Embryonic facial prominence (tissue), 1 donor: Measurements from ENCODE around the gene KRTCAP2.

Source experiments
- DNase-seq: peaks from one replicate; pipeline ENCODE4 v3.0.0-alpha.2; 2016; ENCODE audit errors: extremely low spot score

KRTCAP2 gene

DNA sequence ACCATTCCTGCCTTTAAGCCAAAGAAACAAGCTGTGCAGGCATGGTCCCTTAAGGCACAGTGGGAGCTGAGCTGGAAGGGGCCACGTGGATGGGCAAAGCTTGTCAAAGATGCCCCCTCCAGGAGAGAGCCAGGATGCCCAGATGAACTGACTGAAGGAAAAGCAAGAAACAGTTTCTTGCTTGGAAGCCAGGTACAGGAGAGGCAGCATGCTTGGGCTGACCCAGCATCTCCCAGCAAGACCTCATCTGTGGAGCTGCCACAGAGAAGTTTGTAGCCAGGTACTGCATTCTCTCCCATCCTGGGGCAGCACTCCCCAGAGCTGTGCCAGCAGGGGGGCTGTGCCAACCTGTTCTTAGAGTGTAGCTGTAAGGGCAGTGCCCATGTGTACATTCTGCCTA, 38.8 kb downstream of the KRTCAP2 start:
- DNase-seq, result no peak

DNA sequence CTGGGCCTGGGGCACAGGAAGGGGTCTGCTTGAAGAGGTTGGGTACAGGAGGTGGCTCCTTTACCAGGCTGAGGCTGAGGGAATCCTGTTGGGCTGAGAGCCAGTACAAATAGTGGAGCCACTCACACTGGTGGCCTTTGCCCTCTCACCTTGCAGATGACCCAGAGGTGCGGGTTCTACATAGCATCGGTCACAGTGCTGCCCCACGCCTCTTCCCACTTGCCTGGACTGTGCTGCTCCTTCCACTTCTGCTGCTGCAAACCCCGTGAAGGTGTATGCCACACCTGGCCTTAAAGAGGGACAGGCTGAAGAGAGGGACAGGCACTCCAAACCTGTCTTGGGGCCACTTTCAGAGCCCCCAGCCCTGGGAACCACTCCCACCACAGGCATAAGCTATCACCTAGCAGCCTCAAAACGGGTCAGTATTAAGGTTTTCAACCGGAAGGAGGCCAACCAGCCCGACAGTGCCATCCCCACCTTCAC, 39.3 kb downstream of the KRTCAP2 start:
- no peak for DNase-seq

DNA sequence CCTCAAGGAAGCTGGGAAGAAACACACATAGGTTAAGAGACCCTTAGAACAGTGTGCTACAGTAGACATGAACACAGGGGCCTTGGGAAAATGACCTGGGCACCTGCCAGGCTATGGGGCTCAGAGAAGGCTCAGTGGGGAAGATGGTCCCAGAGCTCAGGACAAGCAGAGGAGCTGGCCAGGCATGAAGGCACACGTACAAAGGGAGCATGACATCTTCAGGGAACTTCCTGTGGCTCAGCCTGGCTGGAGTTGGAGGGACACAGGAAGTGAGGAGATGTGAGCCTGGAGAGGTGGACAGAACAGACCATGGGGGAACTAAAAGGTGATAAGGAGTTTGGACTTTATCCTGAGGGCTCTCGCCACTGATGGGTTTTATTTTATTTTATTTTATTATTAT, 41.2 kb downstream of the KRTCAP2 start:
- DNase-seq, result no peak

- DNase-seq, result no peak
Observed at GRCh38 chr1:155131285-155131684, 41.8 kb downstream of the KRTCAP2 start.

DNA sequence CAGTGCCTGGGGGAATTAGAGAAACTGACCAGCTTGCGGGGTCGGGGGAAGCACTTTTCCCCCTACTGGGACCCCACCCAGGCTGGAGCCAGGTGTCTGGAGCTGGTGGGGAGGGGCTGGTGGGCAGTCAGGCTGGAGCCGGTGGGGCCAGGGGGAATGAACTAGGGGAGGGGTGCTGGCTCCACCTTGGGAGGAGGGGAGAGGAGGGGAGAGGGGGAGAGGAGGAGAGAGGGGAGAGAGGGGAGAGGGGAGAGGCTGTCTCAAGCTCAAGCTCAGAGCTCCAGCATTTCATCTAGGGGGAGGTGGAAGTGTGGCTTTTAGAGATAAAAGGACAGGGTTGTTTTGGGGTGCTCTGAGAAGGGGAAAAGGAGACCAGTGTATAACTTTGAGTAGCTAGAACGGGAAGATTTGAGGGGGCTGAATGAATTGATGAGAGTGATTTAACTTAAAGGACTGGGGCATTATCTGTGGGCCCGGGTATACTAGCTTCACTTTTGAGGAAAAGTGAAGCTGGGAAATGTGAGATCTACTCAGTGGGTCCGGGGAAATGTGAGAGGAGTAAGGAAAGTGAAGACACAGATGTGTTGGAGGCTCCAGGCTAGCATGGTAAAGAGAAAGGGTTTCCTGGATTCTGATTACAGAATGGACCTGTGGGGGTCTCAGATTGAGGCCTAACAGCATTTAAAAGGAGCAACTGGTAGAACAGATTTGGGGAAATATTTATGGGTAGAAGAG, 42.7 kb downstream of the KRTCAP2 start:
- no peak for DNase-seq

DNA sequence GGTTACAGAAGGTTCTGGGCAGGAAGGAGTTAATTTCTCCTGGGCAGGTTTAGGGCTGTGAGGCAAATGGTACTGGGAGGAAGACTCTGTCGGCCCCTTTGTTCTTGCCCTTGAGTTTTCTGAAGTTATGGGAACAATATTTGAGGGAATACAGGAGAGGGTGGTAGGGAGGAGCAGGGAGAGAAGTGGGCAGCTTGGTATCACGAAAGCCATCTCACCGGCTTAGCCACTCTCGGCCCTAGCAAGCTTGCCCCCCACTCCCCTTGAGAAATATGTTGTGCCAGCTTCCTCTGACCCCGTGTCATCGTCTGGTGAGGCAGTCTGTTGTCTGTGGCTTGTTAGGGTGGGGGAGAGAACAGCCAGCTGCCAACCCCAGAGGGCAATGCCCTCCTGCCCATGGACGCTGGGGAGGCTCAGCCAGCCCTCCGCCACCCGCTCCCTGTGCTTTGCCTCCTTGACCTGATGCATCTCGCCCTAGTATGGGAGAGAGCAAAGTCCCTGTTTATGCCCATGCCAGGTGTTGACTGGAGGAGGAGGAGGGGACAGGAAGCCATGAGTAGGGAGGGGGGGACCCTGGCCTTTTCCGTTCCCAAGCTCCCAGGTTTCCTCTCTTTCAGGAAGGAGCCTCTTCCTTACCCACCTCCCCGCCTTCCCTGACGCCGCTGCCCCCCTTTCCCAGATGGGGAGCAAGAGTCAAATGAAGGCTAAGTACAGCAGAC, 44.2 kb downstream of the KRTCAP2 start:
- DNase-seq, result no peak

DNA sequence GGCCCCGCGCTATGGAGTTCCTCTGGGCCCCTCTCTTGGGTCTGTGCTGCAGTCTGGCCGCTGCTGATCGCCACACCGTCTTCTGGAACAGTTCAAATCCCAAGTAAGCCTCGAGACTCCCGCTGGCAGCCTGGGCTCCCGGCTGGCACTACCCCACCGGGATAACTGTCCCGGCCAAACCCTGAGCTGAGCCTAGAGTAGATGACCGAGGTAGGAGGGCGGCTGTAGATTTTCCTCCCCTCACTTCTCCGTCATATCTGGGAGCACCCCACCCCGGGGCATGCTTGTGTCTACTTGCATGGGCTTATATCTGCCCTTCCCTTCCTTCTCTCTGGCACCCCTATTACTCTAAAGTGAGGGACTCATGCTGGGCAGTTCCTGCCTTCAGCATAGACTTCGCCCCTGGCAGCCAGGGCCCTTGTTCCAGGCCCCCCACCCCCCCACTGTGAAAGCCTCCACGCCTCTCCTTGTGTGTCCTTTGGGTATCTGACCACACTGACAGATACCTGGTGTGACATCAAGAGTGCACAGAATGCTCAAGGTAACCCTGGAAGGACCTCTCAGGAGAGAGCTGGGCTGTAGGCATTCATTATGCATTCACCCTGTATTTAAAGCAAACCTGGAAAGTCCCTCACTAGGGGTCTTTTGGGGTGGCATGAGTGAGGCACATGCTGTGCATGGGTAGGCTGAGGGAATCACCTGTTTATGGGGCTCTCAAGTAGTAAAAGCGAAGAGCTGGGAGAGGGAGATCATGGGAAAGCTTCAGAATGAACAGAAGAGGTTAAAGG, 44.9 kb downstream of the KRTCAP2 start:
- DNase-seq, result no peak

DNA sequence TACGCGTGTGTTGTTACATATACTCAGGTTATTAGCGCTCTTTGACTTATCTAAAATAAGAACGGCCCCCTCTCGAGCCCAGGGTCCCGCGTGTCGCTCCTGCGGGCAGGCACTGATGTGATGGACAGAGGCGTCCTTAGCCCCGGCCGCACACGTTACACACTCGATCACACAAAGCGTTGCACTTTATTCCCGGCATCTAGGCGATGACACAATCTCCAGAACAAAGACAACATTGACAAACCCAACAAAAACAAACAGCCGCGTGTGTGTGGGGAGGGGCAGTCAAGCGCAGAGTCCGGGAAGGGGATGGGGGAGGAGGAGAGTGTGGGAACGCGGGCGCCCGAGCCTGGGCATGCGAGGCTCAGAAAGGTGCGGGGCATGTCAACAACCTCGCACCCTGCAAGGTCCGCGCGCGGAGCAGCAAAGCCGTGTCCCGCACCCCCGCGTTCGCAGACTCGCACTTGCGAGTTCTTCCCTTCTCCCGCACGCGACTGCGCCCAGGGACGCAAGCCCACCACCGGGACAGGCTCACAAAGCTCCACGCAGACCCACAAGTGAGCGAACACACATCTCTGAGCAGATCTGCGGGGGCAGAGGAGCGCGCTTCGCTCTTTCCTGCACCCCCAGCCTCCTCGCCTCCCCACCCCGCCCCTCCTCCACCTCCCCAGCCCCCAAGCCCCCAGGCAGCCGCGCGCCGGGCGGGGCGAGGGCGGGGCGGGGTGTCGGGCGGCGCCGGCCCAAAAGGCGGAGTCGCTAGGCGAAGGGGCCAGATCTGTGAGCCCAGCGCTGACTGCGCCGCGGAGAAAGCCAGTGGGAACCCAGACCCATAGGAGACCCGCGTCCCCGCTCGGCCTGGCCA, 45.8 kb downstream of the KRTCAP2 start, which contains the start of gene EFNA1:
TSS of gene EFNA1 (plus strand) at position 772 of the 862 bp plus-strand sequence. CDS start 102 bp downstream, outside the sequence.
- DNase-seq, result no peak

- no peak for DNase-seq
Observed at GRCh38 chr1:155126556-155127104, 46.5 kb downstream of the KRTCAP2 start.

- DNase-seq, result no peak
Observed at GRCh38 chr1:155125946-155126555, 47.1 kb downstream of the KRTCAP2 start.

DNA sequence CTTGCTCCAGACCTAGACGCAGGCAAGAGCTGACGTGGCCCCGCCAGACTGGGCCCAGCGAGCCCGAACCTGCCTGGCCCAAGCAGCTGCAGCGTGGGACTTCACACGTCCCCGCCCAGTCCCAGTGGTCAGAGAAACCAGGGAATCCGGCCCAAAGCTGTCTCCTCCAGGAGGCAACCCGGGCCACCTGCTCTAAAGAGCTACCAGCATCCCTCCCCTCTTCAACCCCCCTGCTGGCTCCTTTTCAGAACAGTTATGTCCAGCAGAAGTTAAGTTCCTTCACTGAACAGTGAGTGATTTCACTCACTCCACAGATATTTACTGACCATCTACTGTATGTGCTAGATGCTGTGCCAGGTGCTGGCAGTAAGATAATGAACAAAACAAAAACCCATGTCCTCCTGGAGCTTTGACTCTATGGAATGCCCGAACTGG, 47.6 kb downstream of the KRTCAP2 start:
- DNase-seq, result no peak

DNA sequence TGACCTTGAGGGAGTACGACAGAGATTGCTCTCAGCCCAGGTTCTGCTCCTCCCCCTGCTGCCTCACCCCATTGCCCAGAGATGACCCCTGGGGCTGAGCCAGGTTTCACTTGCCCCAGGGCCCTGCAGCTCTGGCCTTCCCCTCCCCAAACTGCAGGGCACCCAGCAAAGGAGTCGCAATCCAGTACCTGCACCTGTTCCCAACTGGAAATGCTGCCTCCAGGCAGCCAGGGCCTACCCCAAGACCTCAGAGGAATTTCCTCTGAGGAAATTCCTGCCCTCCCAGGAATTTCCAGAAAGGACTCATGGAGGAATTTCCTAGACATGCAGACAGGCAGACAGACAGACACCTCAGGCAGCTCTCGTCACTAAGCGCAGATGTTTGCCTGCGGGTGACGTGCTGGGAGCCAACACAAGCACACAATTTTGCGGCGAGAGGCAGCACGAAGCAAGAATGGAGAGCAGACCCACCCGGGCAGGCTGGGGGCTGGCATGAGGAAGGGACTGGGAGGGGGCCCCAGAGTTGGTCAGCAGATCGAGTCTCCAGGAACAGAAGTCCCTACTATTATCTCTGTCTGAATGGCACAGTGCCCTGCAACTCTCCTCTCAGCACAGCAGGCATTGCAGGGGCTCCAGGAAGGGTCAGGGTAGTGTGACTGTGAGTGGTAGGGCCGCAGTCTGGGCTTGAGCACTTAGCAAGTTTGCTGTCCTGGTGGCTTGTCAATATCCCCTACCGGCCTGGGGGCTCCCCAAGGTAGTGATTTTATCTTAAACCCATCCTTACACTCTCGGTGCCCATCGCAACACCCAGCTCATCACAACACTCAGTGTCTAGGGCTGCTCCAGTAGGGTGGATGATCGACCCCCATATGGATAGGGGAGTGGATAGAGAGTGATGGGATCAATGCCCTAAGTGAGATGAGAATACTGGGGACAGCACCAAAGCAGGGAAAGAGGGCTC, 48.3 kb downstream of the KRTCAP2 start:
- DNase-seq, result no peak

DNA sequence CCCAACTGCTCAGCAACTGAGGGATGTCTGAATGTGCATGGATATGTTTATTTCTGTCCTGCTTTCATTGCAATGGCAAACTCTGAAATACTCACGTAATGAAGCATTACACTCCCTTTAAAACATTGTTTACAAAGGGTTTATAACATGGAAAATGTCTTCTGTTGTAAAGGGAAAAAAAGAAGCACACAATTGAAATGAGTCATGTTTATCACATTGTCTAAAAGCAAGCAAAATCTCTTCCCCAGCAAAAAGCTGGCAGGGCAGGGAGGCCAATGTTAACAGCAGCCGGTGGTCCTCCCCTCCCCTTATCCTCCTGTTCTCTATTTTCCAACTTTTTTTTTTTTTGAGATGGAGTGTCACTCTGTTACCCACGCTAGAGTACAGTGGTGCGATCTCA, 49.3 kb downstream of the KRTCAP2 start:
- DNase-seq, result no peak

DNA sequence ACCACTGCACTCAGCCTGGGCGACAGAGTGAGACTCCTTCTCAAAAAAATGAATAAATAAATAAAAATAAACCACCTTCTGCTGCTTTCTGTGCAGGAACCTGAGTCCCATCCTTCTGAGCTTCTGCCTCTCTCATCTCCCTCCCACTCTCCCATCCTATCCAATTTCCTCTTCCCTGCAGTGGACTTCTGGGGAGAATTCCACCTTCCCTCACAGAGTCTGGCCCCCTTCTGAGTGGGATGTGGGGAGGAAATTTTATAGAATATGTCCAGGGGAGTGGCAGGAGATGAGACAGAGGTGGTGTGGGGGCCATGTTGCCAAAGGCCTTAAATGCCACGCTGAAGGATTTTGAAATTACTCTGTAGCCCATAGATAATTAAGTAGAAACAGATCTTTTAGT, 50.8 kb downstream of the KRTCAP2 start:
- DNase-seq, result no peak

DNA sequence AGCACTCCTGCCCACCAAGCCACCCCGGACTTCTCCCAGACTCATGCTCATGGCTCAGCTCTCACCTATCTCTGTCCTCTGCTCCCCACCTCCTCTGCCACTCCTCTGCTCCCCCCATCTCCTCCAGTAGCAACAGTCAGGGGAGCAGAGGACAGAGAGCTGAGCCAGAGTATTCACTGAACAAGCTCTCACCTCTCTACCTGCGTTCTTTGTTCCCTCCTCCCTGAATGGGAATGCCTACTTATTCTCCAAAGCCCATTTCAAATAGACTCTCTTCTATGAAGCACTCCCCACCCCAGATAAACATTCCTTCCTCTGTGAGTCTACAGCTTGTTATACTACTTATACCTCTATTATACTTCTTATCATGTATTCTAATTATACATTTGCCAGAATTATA, 51.9 kb downstream of the KRTCAP2 start:
- DNase-seq, result no peak

- DNase-seq, result no peak
Observed at GRCh38 chr1:155120253-155120652, 52.9 kb downstream of the KRTCAP2 start.
